ENCODE measurements around the gene NOS1AP.
A peak's percentile ranks its signal among the peaks of the same experiment; 100 is the strongest.

Gene NOS1AP

DNA sequence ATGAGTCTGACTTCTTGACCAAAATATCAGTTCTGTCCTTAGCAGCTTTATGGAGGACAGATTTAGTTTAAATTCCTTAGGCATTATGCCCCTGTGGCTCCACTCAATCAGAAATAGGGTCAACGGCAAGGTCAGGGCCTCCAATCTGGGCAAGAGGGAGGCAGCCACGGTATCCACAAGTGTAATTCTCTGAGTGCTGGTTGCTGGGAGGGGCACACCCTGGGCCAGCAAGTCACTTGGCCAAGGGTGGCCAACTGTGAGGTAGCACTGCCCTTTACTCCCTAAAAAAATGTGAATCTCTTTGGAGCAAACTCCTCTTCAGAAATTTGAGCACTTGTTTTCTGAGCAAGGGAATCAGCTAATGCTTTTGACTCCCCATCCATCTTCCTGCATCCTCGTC is 294.3 kb downstream of the NOS1AP start:
- no peak for DNase-seq

GRCh38 chr1:162364498-162364897 is 295.0 kb downstream of the NOS1AP start:
- DNase-seq, result peak in 1 of 51 donors; percentile 11

DNA sequence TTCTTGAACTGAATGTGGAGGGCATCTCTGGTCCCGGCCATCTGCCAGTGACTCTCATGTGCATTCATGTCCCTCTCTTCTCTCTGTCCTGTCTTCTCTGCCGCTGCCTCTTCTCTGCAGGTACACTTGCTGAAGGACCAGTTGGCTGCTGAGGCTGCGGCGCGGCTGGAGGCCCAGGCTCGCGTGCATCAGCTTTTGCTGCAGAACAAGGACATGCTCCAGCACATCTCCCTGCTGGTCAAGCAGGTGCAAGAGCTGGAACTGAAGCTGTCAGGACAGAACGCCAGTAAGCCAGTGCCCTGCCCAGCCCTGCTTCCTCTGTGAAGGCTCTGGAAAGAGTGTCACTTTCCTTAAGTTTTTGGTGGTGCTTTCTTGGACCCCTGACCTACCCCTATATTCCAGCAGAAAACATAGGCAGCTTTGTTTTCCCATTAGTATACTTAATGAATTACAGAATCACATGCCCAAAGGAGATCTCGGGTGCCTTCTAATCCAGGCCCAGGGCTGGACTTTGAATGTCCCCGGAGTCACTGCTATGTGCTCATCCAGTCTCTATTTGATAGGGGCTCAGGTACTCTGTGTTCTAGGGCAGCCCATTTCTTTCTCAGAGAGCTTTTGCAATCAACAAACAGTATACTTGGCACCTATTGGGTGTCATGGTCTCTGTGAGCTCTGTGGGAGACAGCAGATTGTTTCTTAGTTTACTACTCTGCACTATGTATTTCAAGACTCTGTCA is 296.0 kb downstream of the NOS1AP start:
- no peak for DNase-seq

DNA sequence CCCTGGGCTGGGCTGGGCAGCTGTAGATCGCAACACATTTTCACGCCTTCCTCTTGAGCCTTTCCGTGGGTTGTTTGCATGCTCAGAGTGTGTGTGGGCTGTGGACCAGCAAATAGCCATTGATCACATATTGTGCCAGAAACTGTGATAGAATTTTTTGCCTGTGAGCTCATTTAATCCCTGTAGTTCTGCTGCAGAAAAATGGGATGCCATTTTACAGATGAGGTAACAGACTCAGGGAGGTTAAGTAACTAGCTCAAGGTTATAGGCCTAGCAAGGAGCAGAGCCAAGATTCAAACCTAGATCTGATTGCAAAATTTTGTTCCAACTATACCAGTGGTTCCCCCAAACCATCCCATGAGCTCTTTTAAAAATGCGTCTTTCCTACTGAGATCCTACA is 296.7 kb downstream of the NOS1AP start:
- DNase-seq, result peak in 1 of 51 donors; percentile 13

- no peak for DNase-seq
Measured at GRCh38 chr1:162366671-162367070, 297.2 kb downstream of the NOS1AP start.

DNA sequence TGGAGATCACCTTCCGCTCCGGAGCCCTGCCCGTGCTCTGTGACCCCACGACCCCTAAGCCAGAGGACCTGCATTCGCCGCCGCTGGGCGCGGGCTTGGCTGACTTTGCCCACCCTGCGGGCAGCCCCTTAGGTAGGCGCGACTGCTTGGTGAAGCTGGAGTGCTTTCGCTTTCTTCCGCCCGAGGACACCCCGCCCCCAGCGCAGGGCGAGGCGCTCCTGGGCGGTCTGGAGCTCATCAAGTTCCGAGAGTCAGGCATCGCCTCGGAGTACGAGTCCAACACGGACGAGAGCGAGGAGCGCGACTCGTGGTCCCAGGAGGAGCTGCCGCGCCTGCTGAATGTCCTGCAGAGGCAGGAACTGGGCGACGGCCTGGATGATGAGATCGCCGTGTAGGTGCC is 297.6 kb downstream of the NOS1AP start:
- DNase-seq, result no peak

DNA sequence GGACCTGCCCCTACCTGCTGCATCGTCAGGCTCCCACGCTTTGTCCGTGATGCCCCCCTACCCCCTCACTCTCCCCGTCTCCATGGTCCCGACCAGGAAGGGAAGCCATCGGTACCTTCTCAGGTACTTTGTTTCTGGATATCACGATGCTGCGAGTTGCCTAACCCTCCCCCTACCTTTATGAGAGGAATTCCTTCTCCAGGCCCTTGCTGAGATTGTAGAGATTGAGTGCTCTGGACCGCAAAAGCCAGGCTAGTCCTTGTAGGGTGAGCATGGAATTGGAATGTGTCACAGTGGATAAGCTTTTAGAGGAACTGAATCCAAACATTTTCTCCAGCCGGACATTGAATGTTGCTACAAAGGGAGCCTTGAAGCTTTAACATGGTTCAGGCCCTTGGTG is 298.3 kb downstream of the NOS1AP start:
- no peak for DNase-seq

- DNase-seq, result no peak
Measured at GRCh38 chr1:162368451-162368850, 299.0 kb downstream of the NOS1AP start.

- no peak for DNase-seq
Measured at GRCh38 chr1:162369571-162369970, 300.1 kb downstream of the NOS1AP start.

DNA sequence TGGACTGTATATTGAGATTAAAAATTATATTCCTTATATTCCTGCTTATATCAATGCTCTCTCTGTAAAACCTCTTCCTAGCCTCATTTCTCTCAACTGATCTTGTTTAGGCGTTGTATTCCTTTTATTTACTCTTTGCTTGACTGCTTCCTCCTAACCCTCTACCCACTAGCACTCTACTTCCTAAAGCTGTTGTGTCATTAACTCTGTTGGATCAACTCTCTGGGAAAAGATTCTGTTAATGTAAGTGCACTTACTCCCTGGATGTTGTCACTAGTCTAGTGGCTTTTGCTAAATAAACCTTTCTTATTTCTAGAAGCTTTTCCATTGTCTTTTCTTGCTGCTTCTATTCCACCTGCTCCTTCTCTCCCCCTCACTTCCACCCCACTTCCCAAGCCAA is 300.7 kb downstream of the NOS1AP start:
- DNase-seq, result no peak

DNA sequence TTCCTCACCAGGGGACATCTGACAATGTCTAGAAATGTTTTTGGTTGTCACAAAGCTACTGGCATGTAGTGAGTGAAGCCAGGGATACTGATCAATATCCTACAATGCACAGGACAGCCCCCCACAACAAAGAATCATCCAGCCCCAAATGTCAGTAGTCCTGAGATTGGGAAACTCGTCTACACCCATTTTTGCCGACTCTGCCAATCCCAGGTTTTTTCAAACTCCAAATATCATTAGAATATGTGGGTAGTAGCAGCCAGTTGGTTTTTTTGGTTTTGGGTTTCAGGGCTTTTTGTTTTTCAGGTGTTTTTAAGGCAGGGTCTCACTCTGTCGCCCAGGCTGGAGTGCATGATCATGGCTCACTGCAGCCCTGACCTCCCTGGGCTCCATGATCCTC is 301.2 kb downstream of the NOS1AP start:
- DNase-seq, result no peak

DNA sequence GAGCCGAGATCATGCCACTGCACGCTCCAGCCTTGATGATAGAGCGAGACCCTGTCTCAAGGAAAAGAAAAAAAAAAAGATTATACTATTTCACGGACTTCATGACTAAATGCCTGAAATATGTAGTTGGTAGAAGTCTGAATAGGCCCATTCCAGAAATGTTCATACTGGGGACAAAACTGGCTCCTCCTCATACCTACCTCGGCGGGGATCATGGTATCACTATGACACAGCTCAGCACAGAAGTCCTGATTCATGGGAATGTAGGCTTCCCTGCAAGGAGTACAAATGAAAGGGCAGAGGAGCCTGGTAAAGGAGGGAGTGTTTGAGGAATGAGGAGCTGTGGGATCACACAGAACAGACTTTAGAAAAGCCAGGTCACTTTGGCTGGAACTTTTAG is 302.1 kb downstream of the NOS1AP start:
- no peak for DNase-seq

GRCh38 chr1:162372159-162373071 is 302.9 kb downstream of the NOS1AP start:
- DNase-seq, result no peak

GRCh38 chr1:162373072-162373427 is 303.6 kb downstream of the NOS1AP start:
- no peak for DNase-seq

GRCh38 chr1:162373541-162374260 is 304.2 kb downstream of the NOS1AP start:
- DNase-seq, result no peak

GRCh38 chr1:162374406-162374805 is 304.9 kb downstream of the NOS1AP start:
- no peak for DNase-seq

GRCh38 chr1:162375463-162375862 is 306.0 kb downstream of the NOS1AP start:
- no peak for DNase-seq

DNA sequence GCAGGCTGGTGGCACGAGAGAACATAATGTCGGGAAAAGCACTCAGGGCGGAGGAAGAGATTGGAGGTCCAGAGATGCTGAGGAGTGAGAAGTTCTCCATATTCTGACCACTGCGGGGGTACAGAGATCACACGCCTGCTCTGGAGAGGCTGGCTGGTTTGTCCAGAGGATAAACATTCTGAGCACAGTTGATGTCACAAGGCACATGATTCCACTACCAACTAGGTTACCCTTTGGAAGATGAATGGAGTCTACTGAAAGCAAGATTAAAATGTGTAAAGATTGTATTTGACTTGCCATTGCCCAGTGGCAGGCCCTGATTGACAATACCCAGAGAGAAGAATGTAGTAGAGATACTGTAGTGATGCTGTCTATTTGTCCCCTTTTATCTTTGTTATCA is 307.2 kb downstream of the NOS1AP start, which contains the start of gene SPATA46:
TSS of gene SPATA46 (minus strand) at position 164 of the 400 bp plus-strand sequence. CDS start at position 100, 64 bp downstream.
- DNase-seq, result no peak

- no peak for DNase-seq
Measured at GRCh38 chr1:162380061-162380846, 310.8 kb downstream of the NOS1AP start.

GRCh38 chr1:162381383-162381782 is 311.9 kb downstream of the NOS1AP start, which contains the start of gene C1orf226:
Gene C1orf226, plus strand, starts transcription at chr1:162381728. Its CDS starts 174 bp downstream, at chr1:162381902.
- DNase-seq, result no peak
